HCT116 (cell line): ENCODE measurements around the gene SPON1. TPM values are rescaled to one million over a fixed set of nuclear protein-coding genes. Genes with fewer than 3 reads are reported as not detected.

ENCODE experiments used
- ATAC-seq: fragments of 200-7000 bp; cut with Tn5 transposase; 2 replicates; pipeline ENCODE4 v1.9.1; 2020; ENCODE audit warnings: mild to moderate bottlenecking, moderate library complexity
- BruUV-seq: library from RNA; stranded (reverse); fragments of 400-500 nt; replicated peaks from 2 replicates; lab custom pipeline; 2021; lab: Mats Ljungman, UMichigan
- CTCF ChIA-PET: fragments of 300-600 bp; sonication (Branson Sonifier 250); formaldehyde crosslinking; loops from one replicate; lab custom pipeline; 2021; ENCODE audit warnings: antibody characterized with exemption; lab: Charles Lee
- POLR2A ChIA-PET: fragments of 300-600, 350-600 bp; sonication (Branson Sonifier 250); formaldehyde crosslinking; loops from one replicate; lab custom pipeline; 2021; ENCODE audit warnings: antibody characterized with exemption; lab: Charles Lee
- RAD21 ChIA-PET, 2 experiments: fragments of 300-600 bp; sonication (Branson Sonifier 250); formaldehyde crosslinking; loops; one replicate each; lab custom pipeline; 2023; ENCODE audit warnings: low total read pairs in 2 of 2; ENCODE audit not compliant: uncharacterized antibody in 2 of 2, unreplicated experiment in 2 of 2, low non-redundant PET in 1 of 2; lab: Charles Lee
- DNase-seq: peaks from one replicate; pipeline ENCODE4 v3.0.0-alpha.2; 2010; ENCODE audit warnings: low read depth, low spot score
- H2AFZ ChIP-seq: fragments of 200-600 bp; shearing (Covaris generic), sonication (generic); 2 replicates; pipeline ENCODE4 v1.6.1; 2017; ENCODE audit warnings: low read depth, mixed run types, mixed read lengths, antibody characterized with exemption, low read length; ENCODE audit not compliant: poor library complexity, severe bottlenecking
- H3K27ac ChIP-seq: 2 replicates; pipeline ENCODE4 v1.5.1; 2012; ENCODE audit warnings: low read depth, low read length
- H3K27me3 ChIP-seq: fragments of 200-600 bp; sonication (generic); 2 replicates; pipeline ENCODE4 v1.6.1; 2016; ENCODE audit warnings: mixed run types, low read length, mixed read lengths; ENCODE audit not compliant: insufficient read depth
- H3K36me3 ChIP-seq, 2 experiments: fragments of 200-500 bp in 1 of 2; fragments of 200-600 bp in 1 of 2; sonication (Bioruptor generic) in 1 of 2; sonication (generic) in 1 of 2; 2 replicates each; pipeline versions ENCODE4 v1.5.1 to v1.6.1; 2014 to 2016; ENCODE audit warnings: low read length in 2 of 2, inconsistent platforms in 1 of 2, mixed read lengths in 1 of 2, mixed run types in 1 of 2; ENCODE audit not compliant: insufficient read depth in 2 of 2, control insufficient read depth in 1 of 2
- H3K4me1 ChIP-seq, 2 experiments: fragments of 200-600 bp in 1 of 2; sonication (generic) in 1 of 2; 2 replicates each; pipeline versions ENCODE4 v1.5.1 to v1.6.1; 2012 to 2017; ENCODE audit warnings: low read length in 2 of 2, inconsistent platforms in 1 of 2, mild to moderate bottlenecking in 1 of 2, mixed read lengths in 1 of 2, mixed run types in 1 of 2, moderate library complexity in 1 of 2; ENCODE audit not compliant: insufficient read depth in 2 of 2, control insufficient read depth in 1 of 2
- H3K4me2 ChIP-seq: fragments of 200-600 bp; sonication (generic); 2 replicates; pipeline ENCODE4 v1.6.1; 2017; ENCODE audit warnings: mixed run types, low read length, mixed read lengths
- H3K4me3 ChIP-seq, 2 experiments: fragments of 200-600 bp in 1 of 2; sonication (generic) in 1 of 2; replicated peaks in 1 of 2; 2 replicates each; pipeline ENCODE4 v1.5.1; 2011 to 2016; ENCODE audit warnings: low read length in 2 of 2, control low read depth in 1 of 2, low read depth in 1 of 2, mild to moderate bottlenecking in 1 of 2, mixed read lengths in 1 of 2, mixed run types in 1 of 2
- H3K79me2 ChIP-seq: fragments of 200-600 bp; sonication (generic); 2 replicates; pipeline ENCODE4 v1.6.1; 2017; ENCODE audit warnings: mild to moderate bottlenecking, mixed run types, low read length, moderate library complexity, mixed read lengths; ENCODE audit not compliant: insufficient read depth
- H3K9ac ChIP-seq: fragments of 200-600 bp; sonication (generic); 2 replicates; pipeline ENCODE4 v1.6.1; 2016; ENCODE audit warnings: low read length, mixed read lengths
- H3K9me2 ChIP-seq: fragments of 200-600 bp; sonication (generic), shearing (Covaris generic); 2 replicates; pipeline ENCODE4 v1.6.1; 2017; ENCODE audit warnings: mixed run types, mild to moderate bottlenecking, moderate library complexity; ENCODE audit not compliant: insufficient read depth
- H3K9me3 ChIP-seq, 2 experiments: fragments of 200-500 bp in 1 of 2; fragments of 200-600 bp in 1 of 2; sonication (Bioruptor generic) in 1 of 2; sonication (generic) in 1 of 2; 2 replicates each; pipeline ENCODE4 v1.6.1; 2014 to 2017; ENCODE audit warnings: low read length in 2 of 2, mixed read lengths in 2 of 2, inconsistent platforms in 1 of 2, low read depth in 1 of 2, mild to moderate bottlenecking in 1 of 2, mixed run types in 1 of 2, moderate library complexity in 1 of 2; ENCODE audit not compliant: control insufficient read depth in 1 of 2, insufficient read depth in 1 of 2
- H4K20me1 ChIP-seq: fragments of 200-600 bp; sonication (generic), shearing (Covaris generic); 2 replicates; pipeline ENCODE4 v1.6.1; 2017; ENCODE audit warnings: mixed run types, mild to moderate bottlenecking, moderate library complexity; ENCODE audit not compliant: insufficient read depth
- ATF3 ChIP-seq: IDR thresholded peaks from 2 replicates; pipeline ENCODE4 v1.6.1; 2012
- CBX3 ChIP-seq: IDR thresholded peaks from 2 replicates; pipeline ENCODE4 v1.6.1; 2012; ENCODE audit warnings: low read depth
- ELF1 ChIP-seq: IDR thresholded peaks from 2 replicates; pipeline ENCODE4 v1.6.1; 2012; ENCODE audit warnings: low read depth, borderline replicate concordance
- EZH2 ChIP-seq: fragments of 200-600 bp; sonication (generic); IDR thresholded peaks from 2 replicates; pipeline ENCODE4 v1.6.1; 2017; ENCODE audit warnings: antibody characterized with exemption, mixed run types
- EZH2phosphoT487 ChIP-seq: fragments of 200-600 bp; IDR thresholded peaks from 2 replicates; pipeline ENCODE4 v1.6.1; 2018; ENCODE audit warnings: antibody characterized with exemption, borderline replicate concordance
- FOSL1 ChIP-seq: IDR thresholded peaks from 2 replicates; pipeline ENCODE4 v1.6.1; 2012; ENCODE audit warnings: low read depth
- JUND ChIP-seq: IDR thresholded peaks from 2 replicates; pipeline ENCODE4 v1.6.1; 2012
- MAX ChIP-seq: IDR thresholded peaks from 2 replicates; pipeline ENCODE4 v1.6.1; 2012
- POLR2AphosphoS5 ChIP-seq: IDR thresholded peaks from 2 replicates; pipeline ENCODE4 v1.6.1; 2011; ENCODE audit warnings: mild to moderate bottlenecking, low read depth, low read length, moderate library complexity
- RAD21 ChIP-seq: IDR thresholded peaks from 2 replicates; pipeline ENCODE4 v1.6.1; 2012; ENCODE audit warnings: low read depth, mild to moderate bottlenecking
- REST ChIP-seq: IDR thresholded peaks from 2 replicates; pipeline ENCODE4 v1.6.1; 2012; ENCODE audit warnings: low read depth
- SIN3A ChIP-seq: IDR thresholded peaks from 2 replicates; pipeline ENCODE4 v1.6.1; 2012; ENCODE audit warnings: low read depth
- SP1 ChIP-seq: IDR thresholded peaks from 2 replicates; pipeline ENCODE4 v1.6.1; 2012; ENCODE audit warnings: low read depth
- ZFX ChIP-seq: fragments of 450-650 bp; IDR thresholded peaks from 2 replicates; pipeline ENCODE4 v1.6.1; 2017
- ZNF274 ChIP-seq: fragments of 200-500 bp; sonication (Bioruptor generic); IDR thresholded peaks from 2 replicates; pipeline ENCODE4 v1.6.1; 2014; ENCODE audit warnings: mild to moderate bottlenecking, low read depth, low read length, inconsistent platforms
- intact Hi-C: fragments of 100-400 bp; cut with micrococcal nuclease; formaldehyde crosslinking; loops from 2 replicates; pipeline ENCODE4 v1.10.0; 2022
- total RNA-seq: library from RNA; stranded (reverse); gene quantifications from one replicate; pipeline ENCODE4 v1.2.1, GENCODE V29; 2021; ENCODE audit not compliant: unreplicated experiment

The SPON1 gene
- total RNA-seq, 1 experiment from 2014 or later = 0.17 TPM

- intact Hi-C loops = no loop called here
- POLR2A ChIA-PET = no interaction called here
- Histone ChIP-seq H3K4me2 (peak overlapping the region; percentile 58), H3K4me3 (no peak overlapping the region), H3K27ac (no peak overlapping the region), H3K79me2 (no peaks in the 10 kb centered on the region), H4K20me1 (no peaks in the 10 kb centered on the region), H3K9me3 (no peaks in the 10 kb centered on the region), H3K4me1 (peaks cover 8 to 22% of the 10 kb centered on the region in 2 experiments)
- no TSS peak for BruUV-seq
- CTCF ChIA-PET = no interaction called here
- no peak for DNase-seq
- no peak for TF ChIP-seq SIN3A
- TF ChIP-seq ZFX = no peak
- no peak for TF ChIP-seq ATF3
- no peak for TF ChIP-seq CBX3
- TF ChIP-seq REST = no peak
- TF ChIP-seq ZNF274 = no peak
- TF ChIP-seq SP1 = no peak
- TF ChIP-seq FOSL1 = no peak
- no peak for TF ChIP-seq EZH2
- no peak for TF ChIP-seq MAX
- TF ChIP-seq JUND = no peak
- no peak for TF ChIP-seq RAD21
- TF ChIP-seq POLR2AphosphoS5 = no peak
- no peak for TF ChIP-seq ELF1
- no peak for TF ChIP-seq EZH2phosphoT487
- TF ChIP-seq, all 23 proteins: peak for 0
- no peak for ATAC-seq
- no peaks in the 10 kb centered on the region for H3K9me2 ChIP-seq
- no peaks in the 10 kb centered on the region for H3K36me3 ChIP-seq
- H2AFZ ChIP-seq = no peak overlapping the region
- RAD21 ChIA-PET = no interaction called here
- no peak overlapping the region for H3K9ac ChIP-seq
- no peaks in the 10 kb centered on the region for H3K27me3 ChIP-seq
Measured at GRCh38 chr11:14124886-14125285, 162.4 kb downstream of the SPON1 start.
